PC-3 (cell line): Measurements from ENCODE around the gene WDR47. TPM values are rescaled to one million over a fixed set of nuclear protein-coding genes. Genes with fewer than 3 reads are reported as not detected.

Source experiments
- ATAC-seq: fragments of 200-7000 bp; cut with Tn5 transposase; 2 replicates; pipeline ENCODE4 v1.9.1; 2020; ENCODE audit warnings: mild to moderate bottlenecking, moderate library complexity
- BruUV-seq: library from RNA; stranded (reverse); fragments of 400-500 nt; replicated peaks from 2 replicates; lab custom pipeline; 2021; lab: Mats Ljungman, UMichigan
- CTCF ChIA-PET: fragments of 300-600 bp; sonication (Branson Sonifier 250); formaldehyde crosslinking; loops from one replicate; lab custom pipeline; 2022; ENCODE audit warnings: antibody characterized with exemption; lab: Charles Lee
- POLR2A ChIA-PET: fragments of 300-600 bp; sonication (Branson Sonifier 250); formaldehyde crosslinking; loops from one replicate; lab custom pipeline; 2022; ENCODE audit warnings: antibody characterized with exemption; ENCODE audit not compliant: unreplicated experiment; lab: Charles Lee
- DNase-seq: peaks from one replicate; pipeline ENCODE4 v3.0.0-alpha.2; 2015
- H2AFZ ChIP-seq: fragments of 300-600 bp; sonication (generic); 2 replicates; pipeline ENCODE4 v1.6.0; 2016; ENCODE audit warnings: antibody characterized with exemption, low read length
- H3F3A ChIP-seq: fragments of 300-600 bp; sonication (generic); one replicate; pipeline ENCODE4 v1.6.0; 2017; ENCODE audit warnings: antibody characterized with exemption, low read length, control low read depth, mild to moderate bottlenecking; ENCODE audit not compliant: unreplicated experiment
- H3K27ac ChIP-seq: fragments of 300-600 bp; sonication (generic); 2 replicates; pipeline ENCODE4 v1.5.1; 2016; ENCODE audit warnings: mild to moderate bottlenecking, low read length
- H3K27me3 ChIP-seq: fragments of 300-600 bp; sonication (generic); 2 replicates; pipeline ENCODE4 v1.6.1; 2016; ENCODE audit warnings: low read length, mixed read lengths
- H3K36me3 ChIP-seq: fragments of 300-600 bp; sonication (generic); 2 replicates; pipeline ENCODE4 v1.6.1; 2016; ENCODE audit warnings: low read depth, mixed run types, low read length, mixed read lengths
- H3K4me1 ChIP-seq: fragments of 300-600 bp; sonication (generic); 2 replicates; pipeline ENCODE4 v1.5.1; 2016; ENCODE audit warnings: low read length; ENCODE audit not compliant: insufficient read depth
- H3K4me2 ChIP-seq: fragments of 300-600 bp; sonication (generic); 2 replicates; pipeline ENCODE4 v1.6.0; 2016; ENCODE audit warnings: low read length
- H3K4me3 ChIP-seq: fragments of 300-600 bp; sonication (generic); 2 replicates; pipeline ENCODE4 v1.5.1; 2016; ENCODE audit warnings: mild to moderate bottlenecking, low read length, mixed read lengths
- H3K79me2 ChIP-seq: fragments of 300-600 bp; sonication (generic); 2 replicates; pipeline ENCODE4 v1.6.1; 2017; ENCODE audit warnings: low read length, mixed read lengths
- H3K9ac ChIP-seq: fragments of 300-600 bp; sonication (generic); 2 replicates; pipeline ENCODE4 v1.6.0; 2016; ENCODE audit warnings: mild to moderate bottlenecking, low read length
- H3K9me2 ChIP-seq: fragments of 300-600 bp; sonication (generic); replicated peaks from 2 replicates; pipeline ENCODE4 v1.6.1; 2016; ENCODE audit warnings: mixed run types, low read length, mixed read lengths
- H3K9me3 ChIP-seq: fragments of 300-600 bp; sonication (generic); 2 replicates; pipeline ENCODE4 v1.6.1; 2016; ENCODE audit warnings: low read length, mixed read lengths
- H4K20me1 ChIP-seq: fragments of 300-600 bp; sonication (generic); 2 replicates; pipeline ENCODE4 v1.6.1; 2016; ENCODE audit warnings: low read length, mixed read lengths
- EZH2 ChIP-seq: fragments of 300-600 bp; sonication (generic); IDR thresholded peaks from one replicate; pipeline ENCODE4 v1.6.1; 2017; ENCODE audit warnings: antibody characterized with exemption, mild to moderate bottlenecking, low read length; ENCODE audit not compliant: unreplicated experiment
- EZH2phosphoT487 ChIP-seq: fragments of 300-600 bp; sonication (generic); IDR thresholded peaks from 2 replicates; pipeline ENCODE4 v1.6.1; 2018; ENCODE audit warnings: mild to moderate bottlenecking, antibody characterized with exemption, low read length, borderline replicate concordance
- intact Hi-C: fragments of 100-400 bp; cut with micrococcal nuclease; formaldehyde crosslinking; loops from 2 replicates; pipeline ENCODE4 v1.9.0; 2023
- total RNA-seq: library from RNA; depleted of rRNA; stranded (reverse); fragments of >200 nt; gene quantifications from 2 replicates; pipeline ENCODE4 v1.2.3, GENCODE V29; 2014
- TF ChIP-seq, protein P1 (sequence below): fragments of 300-600 bp; sonication (generic); conservative IDR thresholded peaks from 2 replicates; pipeline ENCODE4 v1.5.1; 2017; ENCODE audit warnings: antibody characterized with exemption, low read depth, mild to moderate bottlenecking, low read length

Gene WDR47
- total RNA-seq, 1 experiment from 2014 or later = 7.7 TPM

DNA sequence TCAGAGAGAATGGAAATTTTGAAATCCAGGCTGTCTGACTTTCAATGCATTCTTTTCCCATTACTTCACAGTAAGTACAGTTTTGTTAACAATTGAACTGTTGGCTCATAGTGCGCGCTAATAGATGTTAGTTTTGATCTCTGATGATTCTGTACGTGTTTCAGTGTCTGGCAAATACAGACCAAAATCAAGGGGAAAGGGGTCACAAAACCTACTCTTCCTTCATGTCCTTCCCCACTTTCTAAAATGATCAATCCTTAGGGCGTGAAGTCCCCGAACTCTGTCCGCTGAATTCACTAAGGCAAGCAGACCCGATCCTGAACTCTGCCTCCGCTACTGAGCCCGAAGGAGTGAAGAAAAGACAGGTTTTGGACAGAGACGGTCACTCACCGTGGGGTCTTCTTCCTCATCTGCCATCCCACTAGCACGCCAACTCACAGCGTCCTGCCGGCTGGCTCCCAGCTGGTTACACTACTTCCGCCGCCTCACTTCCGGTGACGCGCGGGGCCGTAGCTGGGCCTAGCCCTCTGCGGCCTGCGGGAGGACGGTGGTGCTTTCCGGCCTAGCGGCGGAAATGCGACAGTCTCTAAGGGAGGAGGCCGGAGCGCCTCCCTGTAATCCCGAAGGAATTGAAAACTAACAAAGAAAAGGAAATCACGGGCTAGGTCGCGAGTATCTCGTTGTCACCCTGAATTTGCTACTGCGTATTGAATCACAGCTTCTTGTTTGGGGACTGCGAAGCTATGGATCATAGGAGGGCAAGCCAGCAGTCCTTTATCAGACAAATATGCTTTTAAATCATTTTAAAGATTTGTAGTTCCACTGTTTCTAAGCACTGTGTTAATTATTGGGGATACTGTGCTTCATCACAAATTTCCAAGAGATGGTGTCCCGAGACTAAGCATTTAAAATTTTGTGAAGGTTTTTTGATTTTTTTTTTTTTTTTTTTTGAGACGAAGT is 33.9 kb upstream of the WDR47 start, which contains the start of gene TAF13:
Gene TAF13 (minus strand): TSS at position 473 of the 960 bp plus-strand sequence. CDS start 56 bp downstream, at position 417.
- H3K27ac ChIP-seq = peak within 1 kb of the TSS; percentile 70
- H3K36me3 ChIP-seq = no peaks in the 10 kb centered on the region; the same call in 1 of the 2 replicates
- H3K79me2 ChIP-seq = peaks cover 32% of the 10 kb centered on the region
- intact Hi-C loops = loop anchor here (5.0 kb wide), 1 partner anchor 329 kb away; the partner anchor contains the start of gene STXBP3
- peak within 1 kb of the TSS; percentile 88 for H3K9ac ChIP-seq
- ATAC-seq (peak; percentile 100), DNase-seq (peak; percentile 95)
- no peaks in the 10 kb centered on the region for H3K27me3 ChIP-seq
- ChIA-PET POLR2A (interaction anchor here (0.7 kb wide), 1 partner anchor 147 kb away, joined by 6 read pairs; no protein-coding TSS in a partner anchor), CTCF (interaction anchor here (0.6 kb wide), 1 partner anchor 24 kb away, joined by 6 read pairs; no protein-coding TSS in a partner anchor)
- peaks cover 7% of the 10 kb centered on the region; the same call in 1 of the 2 replicates for H3K4me1 ChIP-seq
- H3K4me2 ChIP-seq = peak within 1 kb of the TSS; percentile 94
- H3K9me3 ChIP-seq = no peaks in the 10 kb centered on the region
- peak within 1 kb of the TSS; percentile 81 for H3K4me3 ChIP-seq
- peak within 1 kb of the TSS; percentile 94 for H2AFZ ChIP-seq
- BruUV-seq = TSS peak; percentile 99
- no peaks in the 10 kb centered on the region for H4K20me1 ChIP-seq
- TF ChIP-seq, protein P1, sequence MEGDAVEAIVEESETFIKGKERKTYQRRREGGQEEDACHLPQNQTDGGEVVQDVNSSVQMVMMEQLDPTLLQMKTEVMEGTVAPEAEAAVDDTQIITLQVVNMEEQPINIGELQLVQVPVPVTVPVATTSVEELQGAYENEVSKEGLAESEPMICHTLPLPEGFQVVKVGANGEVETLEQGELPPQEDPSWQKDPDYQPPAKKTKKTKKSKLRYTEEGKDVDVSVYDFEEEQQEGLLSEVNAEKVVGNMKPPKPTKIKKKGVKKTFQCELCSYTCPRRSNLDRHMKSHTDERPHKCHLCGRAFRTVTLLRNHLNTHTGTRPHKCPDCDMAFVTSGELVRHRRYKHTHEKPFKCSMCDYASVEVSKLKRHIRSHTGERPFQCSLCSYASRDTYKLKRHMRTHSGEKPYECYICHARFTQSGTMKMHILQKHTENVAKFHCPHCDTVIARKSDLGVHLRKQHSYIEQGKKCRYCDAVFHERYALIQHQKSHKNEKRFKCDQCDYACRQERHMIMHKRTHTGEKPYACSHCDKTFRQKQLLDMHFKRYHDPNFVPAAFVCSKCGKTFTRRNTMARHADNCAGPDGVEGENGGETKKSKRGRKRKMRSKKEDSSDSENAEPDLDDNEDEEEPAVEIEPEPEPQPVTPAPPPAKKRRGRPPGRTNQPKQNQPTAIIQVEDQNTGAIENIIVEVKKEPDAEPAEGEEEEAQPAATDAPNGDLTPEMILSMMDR = no peak
- H3F3A ChIP-seq = no peaks in the 10 kb centered on the region
- H3K9me2 ChIP-seq = no peaks in the 10 kb centered on the region

DNA sequence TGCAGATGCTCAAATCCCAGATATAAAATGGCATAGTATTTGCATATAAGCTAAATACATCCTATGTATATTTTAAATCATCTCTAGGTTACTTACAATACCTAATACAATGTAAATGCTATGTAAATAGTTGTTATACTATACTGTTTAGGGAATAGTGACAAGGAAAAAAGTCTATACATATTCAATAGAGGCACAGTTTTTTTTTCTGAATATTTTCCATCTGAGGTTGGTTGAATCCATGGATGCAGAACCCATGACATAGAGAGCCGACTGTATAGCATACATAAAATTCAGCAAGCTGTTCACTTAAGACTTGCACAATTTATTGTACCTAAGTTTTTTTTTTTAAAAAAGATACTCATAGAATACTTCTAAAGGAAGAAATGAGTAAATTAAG is 27.4 kb upstream of the WDR47 start:
- no peak for ATAC-seq

More for the DNA sequence above, 27.4 kb upstream of the WDR47 start:
- TF ChIP-seq EZH2phosphoT487 (no peak), EZH2 (no peak)
- TF ChIP-seq, protein P1 = no peak
- ChIA-PET CTCF (no interaction called here), POLR2A (no interaction called here)
- no peaks in the 10 kb centered on the region for H3K9me2 ChIP-seq
- no peak overlapping the region for H3K27ac ChIP-seq
- no peak overlapping the region for H3K4me2 ChIP-seq
- intact Hi-C loops = no loop called here
- H3K4me3 ChIP-seq = no peak overlapping the region
- no peaks in the 10 kb centered on the region for H3K9me3 ChIP-seq
- no peaks in the 10 kb centered on the region for H3K4me1 ChIP-seq
- no peak for DNase-seq
- H2AFZ ChIP-seq = no peak overlapping the region
- H3F3A ChIP-seq = no peaks in the 10 kb centered on the region
- peaks cover 5% of the 10 kb centered on the region; the same call in 1 of the 2 replicates for H3K36me3 ChIP-seq
- H3K27me3 ChIP-seq = no peaks in the 10 kb centered on the region
- peaks cover 35% of the 10 kb centered on the region for H3K79me2 ChIP-seq
- H3K9ac ChIP-seq = no peak overlapping the region
- no peaks in the 10 kb centered on the region for H4K20me1 ChIP-seq
- BruUV-seq = no TSS peak
